HCT116 (cell line): ENCODE results near the gene CDHR3. TPM values are rescaled to one million over a fixed set of nuclear protein-coding genes. Genes with fewer than 3 reads are reported as not detected.

Experiments
- ATAC-seq: fragments of 200-7000 bp; cut with Tn5 transposase; 2 replicates; pipeline ENCODE4 v1.9.1; 2020; ENCODE audit warnings: mild to moderate bottlenecking, moderate library complexity
- BruUV-seq: library from RNA; stranded (reverse); fragments of 400-500 nt; replicated peaks from 2 replicates; lab custom pipeline; 2021; lab: Mats Ljungman, UMichigan
- CTCF ChIA-PET: fragments of 300-600 bp; sonication (Branson Sonifier 250); formaldehyde crosslinking; loops from one replicate; lab custom pipeline; 2021; ENCODE audit warnings: antibody characterized with exemption; lab: Charles Lee
- POLR2A ChIA-PET: fragments of 300-600, 350-600 bp; sonication (Branson Sonifier 250); formaldehyde crosslinking; loops from one replicate; lab custom pipeline; 2021; ENCODE audit warnings: antibody characterized with exemption; lab: Charles Lee
- RAD21 ChIA-PET, 2 experiments: fragments of 300-600 bp; sonication (Branson Sonifier 250); formaldehyde crosslinking; loops; one replicate each; lab custom pipeline; 2023; ENCODE audit warnings: low total read pairs in 2 of 2; ENCODE audit not compliant: uncharacterized antibody in 2 of 2, unreplicated experiment in 2 of 2, low non-redundant PET in 1 of 2; lab: Charles Lee
- DNase-seq: peaks from one replicate; pipeline ENCODE4 v3.0.0-alpha.2; 2010; ENCODE audit warnings: low read depth, low spot score
- H2AFZ ChIP-seq: fragments of 200-600 bp; shearing (Covaris generic), sonication (generic); 2 replicates; pipeline ENCODE4 v1.6.1; 2017; ENCODE audit warnings: low read depth, mixed run types, mixed read lengths, antibody characterized with exemption, low read length; ENCODE audit not compliant: poor library complexity, severe bottlenecking
- H3K27ac ChIP-seq: 2 replicates; pipeline ENCODE4 v1.5.1; 2012; ENCODE audit warnings: low read depth, low read length
- H3K27me3 ChIP-seq: fragments of 200-600 bp; sonication (generic); 2 replicates; pipeline ENCODE4 v1.6.1; 2016; ENCODE audit warnings: mixed run types, low read length, mixed read lengths; ENCODE audit not compliant: insufficient read depth
- H3K36me3 ChIP-seq, 2 experiments: fragments of 200-500 bp in 1 of 2; fragments of 200-600 bp in 1 of 2; sonication (Bioruptor generic) in 1 of 2; sonication (generic) in 1 of 2; 2 replicates each; pipeline versions ENCODE4 v1.5.1 to v1.6.1; 2014 to 2016; ENCODE audit warnings: low read length in 2 of 2, inconsistent platforms in 1 of 2, mixed read lengths in 1 of 2, mixed run types in 1 of 2; ENCODE audit not compliant: insufficient read depth in 2 of 2, control insufficient read depth in 1 of 2
- H3K4me1 ChIP-seq, 2 experiments: fragments of 200-600 bp in 1 of 2; sonication (generic) in 1 of 2; 2 replicates each; pipeline versions ENCODE4 v1.5.1 to v1.6.1; 2012 to 2017; ENCODE audit warnings: low read length in 2 of 2, inconsistent platforms in 1 of 2, mild to moderate bottlenecking in 1 of 2, mixed read lengths in 1 of 2, mixed run types in 1 of 2, moderate library complexity in 1 of 2; ENCODE audit not compliant: insufficient read depth in 2 of 2, control insufficient read depth in 1 of 2
- H3K4me2 ChIP-seq: fragments of 200-600 bp; sonication (generic); 2 replicates; pipeline ENCODE4 v1.6.1; 2017; ENCODE audit warnings: mixed run types, low read length, mixed read lengths
- H3K4me3 ChIP-seq, 2 experiments: fragments of 200-600 bp in 1 of 2; sonication (generic) in 1 of 2; replicated peaks in 1 of 2; 2 replicates each; pipeline ENCODE4 v1.5.1; 2011 to 2016; ENCODE audit warnings: low read length in 2 of 2, control low read depth in 1 of 2, low read depth in 1 of 2, mild to moderate bottlenecking in 1 of 2, mixed read lengths in 1 of 2, mixed run types in 1 of 2
- H3K79me2 ChIP-seq: fragments of 200-600 bp; sonication (generic); 2 replicates; pipeline ENCODE4 v1.6.1; 2017; ENCODE audit warnings: mild to moderate bottlenecking, mixed run types, low read length, moderate library complexity, mixed read lengths; ENCODE audit not compliant: insufficient read depth
- H3K9ac ChIP-seq: fragments of 200-600 bp; sonication (generic); 2 replicates; pipeline ENCODE4 v1.6.1; 2016; ENCODE audit warnings: low read length, mixed read lengths
- H3K9me2 ChIP-seq: fragments of 200-600 bp; sonication (generic), shearing (Covaris generic); 2 replicates; pipeline ENCODE4 v1.6.1; 2017; ENCODE audit warnings: mixed run types, mild to moderate bottlenecking, moderate library complexity; ENCODE audit not compliant: insufficient read depth
- H3K9me3 ChIP-seq, 2 experiments: fragments of 200-500 bp in 1 of 2; fragments of 200-600 bp in 1 of 2; sonication (Bioruptor generic) in 1 of 2; sonication (generic) in 1 of 2; 2 replicates each; pipeline ENCODE4 v1.6.1; 2014 to 2017; ENCODE audit warnings: low read length in 2 of 2, mixed read lengths in 2 of 2, inconsistent platforms in 1 of 2, low read depth in 1 of 2, mild to moderate bottlenecking in 1 of 2, mixed run types in 1 of 2, moderate library complexity in 1 of 2; ENCODE audit not compliant: control insufficient read depth in 1 of 2, insufficient read depth in 1 of 2
- H4K20me1 ChIP-seq: fragments of 200-600 bp; sonication (generic), shearing (Covaris generic); 2 replicates; pipeline ENCODE4 v1.6.1; 2017; ENCODE audit warnings: mixed run types, mild to moderate bottlenecking, moderate library complexity; ENCODE audit not compliant: insufficient read depth
- EGR1 ChIP-seq: IDR thresholded peaks from 2 replicates; pipeline ENCODE4 v1.6.1; 2012; ENCODE audit warnings: low read depth
- ELF1 ChIP-seq: IDR thresholded peaks from 2 replicates; pipeline ENCODE4 v1.6.1; 2012; ENCODE audit warnings: low read depth, borderline replicate concordance
- EZH2 ChIP-seq: fragments of 200-600 bp; sonication (generic); IDR thresholded peaks from 2 replicates; pipeline ENCODE4 v1.6.1; 2017; ENCODE audit warnings: antibody characterized with exemption, mixed run types
- FOSL1 ChIP-seq: IDR thresholded peaks from 2 replicates; pipeline ENCODE4 v1.6.1; 2012; ENCODE audit warnings: low read depth
- POLR2A ChIP-seq: IDR thresholded peaks from 2 replicates; pipeline ENCODE4 v1.7.0; 2011; ENCODE audit warnings: borderline replicate concordance; ENCODE audit not compliant: insufficient read depth, insufficient read length; ENCODE audit errors: extremely low read depth
- RAD21 ChIP-seq: IDR thresholded peaks from 2 replicates; pipeline ENCODE4 v1.6.1; 2012; ENCODE audit warnings: low read depth, mild to moderate bottlenecking
- SIN3A ChIP-seq: IDR thresholded peaks from 2 replicates; pipeline ENCODE4 v1.6.1; 2012; ENCODE audit warnings: low read depth
- SP1 ChIP-seq: IDR thresholded peaks from 2 replicates; pipeline ENCODE4 v1.6.1; 2012; ENCODE audit warnings: low read depth
- intact Hi-C: fragments of 100-400 bp; cut with micrococcal nuclease; formaldehyde crosslinking; loops from 2 replicates; pipeline ENCODE4 v1.10.0; 2022
- total RNA-seq: library from RNA; stranded (reverse); gene quantifications from one replicate; pipeline ENCODE4 v1.2.1, GENCODE V29; 2021; ENCODE audit not compliant: unreplicated experiment
- TF ChIP-seq, protein P1 (sequence below), 3 experiments: fragments of 200-600 bp in 1 of 3; sonication (generic) in 1 of 3; IDR thresholded peaks in 2 of 3; conservative IDR thresholded peaks in 1 of 3; 2 replicates each; pipeline ENCODE4 v1.5.1; 2012 to 2017; ENCODE audit warnings: low read depth in 2 of 3, low read length in 2 of 3, antibody characterized with exemption in 1 of 3, borderline replicate concordance in 1 of 3, control low read depth in 1 of 3, mild to moderate bottlenecking in 1 of 3, mixed read lengths in 1 of 3, mixed run types in 1 of 3, moderate library complexity in 1 of 3; ENCODE audit not compliant: insufficient read depth in 1 of 3
- TF ChIP-seq, protein P2 (sequence below): IDR thresholded peaks from 2 replicates; pipeline ENCODE4 v1.6.1; 2012; ENCODE audit warnings: low read depth

Gene CDHR3
- total RNA-seq, 1 experiment from 2014 or later, result 5.5 TPM

- ATAC-seq (no peak), DNase-seq (no peak)
- no peak overlapping the region for H3K9ac ChIP-seq
- no peak overlapping the region for H3K4me2 ChIP-seq
- no peaks in the 10 kb centered on the region for H3K36me3 ChIP-seq
- RAD21 ChIA-PET, result no interaction called here
- CTCF ChIA-PET, result no interaction called here
- H3K79me2 ChIP-seq, result no peaks in the 10 kb centered on the region
- H3K27me3 ChIP-seq, result no peaks in the 10 kb centered on the region
- H3K27ac ChIP-seq, result no peak overlapping the region
- TF ChIP-seq ELF1 (no peak), POLR2A (no peak), SIN3A (no peak), EGR1 (no peak), EZH2 (no peak), SP1 (no peak), RAD21 (no peak), FOSL1 (no peak)
- TF ChIP-seq, protein P1, sequence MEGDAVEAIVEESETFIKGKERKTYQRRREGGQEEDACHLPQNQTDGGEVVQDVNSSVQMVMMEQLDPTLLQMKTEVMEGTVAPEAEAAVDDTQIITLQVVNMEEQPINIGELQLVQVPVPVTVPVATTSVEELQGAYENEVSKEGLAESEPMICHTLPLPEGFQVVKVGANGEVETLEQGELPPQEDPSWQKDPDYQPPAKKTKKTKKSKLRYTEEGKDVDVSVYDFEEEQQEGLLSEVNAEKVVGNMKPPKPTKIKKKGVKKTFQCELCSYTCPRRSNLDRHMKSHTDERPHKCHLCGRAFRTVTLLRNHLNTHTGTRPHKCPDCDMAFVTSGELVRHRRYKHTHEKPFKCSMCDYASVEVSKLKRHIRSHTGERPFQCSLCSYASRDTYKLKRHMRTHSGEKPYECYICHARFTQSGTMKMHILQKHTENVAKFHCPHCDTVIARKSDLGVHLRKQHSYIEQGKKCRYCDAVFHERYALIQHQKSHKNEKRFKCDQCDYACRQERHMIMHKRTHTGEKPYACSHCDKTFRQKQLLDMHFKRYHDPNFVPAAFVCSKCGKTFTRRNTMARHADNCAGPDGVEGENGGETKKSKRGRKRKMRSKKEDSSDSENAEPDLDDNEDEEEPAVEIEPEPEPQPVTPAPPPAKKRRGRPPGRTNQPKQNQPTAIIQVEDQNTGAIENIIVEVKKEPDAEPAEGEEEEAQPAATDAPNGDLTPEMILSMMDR (IDR thresholded peaks at IDR 0.05 in 2 of 3, conservative IDR thresholded peaks at IDR 0.05 in 1 of 3; ENCODE audit: borderline replicate concordance in 1 of 3, insufficient read depth in 1 of 3, low read depth in 2 of 3, low read length in 2 of 3), result no peak
- TF ChIP-seq, protein P2, sequence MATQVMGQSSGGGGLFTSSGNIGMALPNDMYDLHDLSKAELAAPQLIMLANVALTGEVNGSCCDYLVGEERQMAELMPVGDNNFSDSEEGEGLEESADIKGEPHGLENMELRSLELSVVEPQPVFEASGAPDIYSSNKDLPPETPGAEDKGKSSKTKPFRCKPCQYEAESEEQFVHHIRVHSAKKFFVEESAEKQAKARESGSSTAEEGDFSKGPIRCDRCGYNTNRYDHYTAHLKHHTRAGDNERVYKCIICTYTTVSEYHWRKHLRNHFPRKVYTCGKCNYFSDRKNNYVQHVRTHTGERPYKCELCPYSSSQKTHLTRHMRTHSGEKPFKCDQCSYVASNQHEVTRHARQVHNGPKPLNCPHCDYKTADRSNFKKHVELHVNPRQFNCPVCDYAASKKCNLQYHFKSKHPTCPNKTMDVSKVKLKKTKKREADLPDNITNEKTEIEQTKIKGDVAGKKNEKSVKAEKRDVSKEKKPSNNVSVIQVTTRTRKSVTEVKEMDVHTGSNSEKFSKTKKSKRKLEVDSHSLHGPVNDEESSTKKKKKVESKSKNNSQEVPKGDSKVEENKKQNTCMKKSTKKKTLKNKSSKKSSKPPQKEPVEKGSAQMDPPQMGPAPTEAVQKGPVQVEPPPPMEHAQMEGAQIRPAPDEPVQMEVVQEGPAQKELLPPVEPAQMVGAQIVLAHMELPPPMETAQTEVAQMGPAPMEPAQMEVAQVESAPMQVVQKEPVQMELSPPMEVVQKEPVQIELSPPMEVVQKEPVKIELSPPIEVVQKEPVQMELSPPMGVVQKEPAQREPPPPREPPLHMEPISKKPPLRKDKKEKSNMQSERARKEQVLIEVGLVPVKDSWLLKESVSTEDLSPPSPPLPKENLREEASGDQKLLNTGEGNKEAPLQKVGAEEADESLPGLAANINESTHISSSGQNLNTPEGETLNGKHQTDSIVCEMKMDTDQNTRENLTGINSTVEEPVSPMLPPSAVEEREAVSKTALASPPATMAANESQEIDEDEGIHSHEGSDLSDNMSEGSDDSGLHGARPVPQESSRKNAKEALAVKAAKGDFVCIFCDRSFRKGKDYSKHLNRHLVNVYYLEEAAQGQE, result no peak
- BruUV-seq, result no TSS peak
- no peaks in the 10 kb centered on the region for H3K9me2 ChIP-seq
- H3K4me1 ChIP-seq, result no peaks in the 10 kb centered on the region
- H4K20me1 ChIP-seq, result no peaks in the 10 kb centered on the region
- H3K4me3 ChIP-seq, result no peak overlapping the region
- H2AFZ ChIP-seq, result no peak overlapping the region
- H3K9me3 ChIP-seq, result no peaks in the 10 kb centered on the region
- POLR2A ChIA-PET, result no interaction called here
- intact Hi-C loops, result no loop called here
These were observed 9.2 kb downstream of the CDHR3 start for GRCh38 chr7:105972276-105972675.
